NOMO-1 treated with dmso at 0.1 percent for 144 hours (cell line): ENCODE results near the gene CAV1.

ENCODE experiments used
- DNase-seq: peaks from one replicate; lab custom pipeline; 2025; ENCODE audit not compliant: unreplicated experiment; lab: John Stamatoyannopoulos, UW

Gene CAV1

DNA sequence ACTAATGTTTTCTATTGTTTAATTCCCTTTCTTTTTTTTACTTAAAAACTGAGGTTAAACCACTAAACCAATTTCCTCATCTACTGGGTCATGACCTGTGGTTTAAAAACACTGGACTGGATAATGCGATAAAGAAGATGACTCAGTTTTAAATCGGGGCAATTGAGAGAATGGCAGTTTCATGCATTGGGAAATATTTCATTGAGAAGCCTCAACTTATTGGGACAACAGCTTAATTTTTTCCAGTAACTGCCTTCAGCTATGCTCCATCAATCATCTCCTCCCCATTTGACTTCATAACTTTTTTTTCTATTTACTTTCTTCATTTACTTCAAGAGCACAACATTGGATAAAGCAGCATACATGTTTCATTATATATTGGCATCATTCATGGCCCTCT is 85.4 kb downstream of the CAV1 start:
- DNase-seq = peak; percentile 34

- DNase-seq = no peak
Measured at GRCh38 chr7:116610721-116611120, 85.9 kb downstream of the CAV1 start.
